Muscle layer of colon (tissue), 2 donors: ENCODE results near the gene PYM1.
"Not testable (repeated sequence)": the region's sequence is repeated elsewhere in the genome, so short reads cannot be mapped to it uniquely, and the experiment has no call there.

Source experiments
- H3K27ac ChIP-seq: one replicate; pipeline ENCODE4 v1.7.0; 2013; ENCODE audit warnings: low read depth, mild to moderate bottlenecking, low read length, moderate library complexity
- H3K27me3 ChIP-seq, 2 donors: one replicate each; pipeline ENCODE4 v1.7.0; 2013; ENCODE audit warnings: low read length in 2 of 2, mild to moderate bottlenecking in 2 of 2; ENCODE audit not compliant: insufficient read depth in 2 of 2, control insufficient read depth in 1 of 2
- H3K36me3 ChIP-seq: one replicate; pipeline ENCODE4 v1.7.0; 2013; ENCODE audit warnings: mild to moderate bottlenecking, low read length; ENCODE audit not compliant: insufficient read depth
- H3K4me1 ChIP-seq: one replicate; pipeline ENCODE4 v1.7.0; 2013; ENCODE audit warnings: mild to moderate bottlenecking, low read length; ENCODE audit not compliant: insufficient read depth
- H3K4me3 ChIP-seq, 2 donors: one replicate each; pipeline ENCODE4 v1.7.0; 2013; ENCODE audit warnings: low read length in 2 of 2, low read depth in 1 of 2, mild to moderate bottlenecking in 1 of 2, moderate library complexity in 1 of 2
- H3K9ac ChIP-seq: one replicate; pipeline ENCODE4 v1.7.0; 2013; ENCODE audit warnings: low read length
- H3K9me3 ChIP-seq: one replicate; pipeline ENCODE4 v1.7.0; 2013; ENCODE audit warnings: mild to moderate bottlenecking, low read length
- donor health status: abdominal sarcoma.
- donor health status: Adenocarcinoma of cecum.

The PYM1 gene

DNA sequence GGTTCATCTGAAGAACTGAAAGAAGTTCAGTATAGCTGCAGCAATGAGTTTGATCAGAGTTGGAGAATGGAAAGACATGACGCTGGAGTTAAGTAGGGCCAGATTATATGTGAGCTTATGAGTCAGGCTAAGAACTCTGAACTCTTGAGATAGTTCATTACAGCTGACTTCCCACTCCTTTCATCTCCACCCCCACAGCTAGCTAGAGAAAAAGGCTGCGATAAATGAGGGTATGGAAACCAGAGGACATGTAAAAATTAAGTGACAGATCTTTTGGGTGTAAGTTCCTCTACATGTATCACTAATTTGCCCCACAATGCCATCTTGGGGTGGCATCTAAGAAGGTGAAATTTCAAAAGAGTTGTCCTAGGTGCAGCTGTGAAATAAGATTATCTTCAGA, 28.6 kb downstream of the PYM1 start:
- Histone ChIP-seq H3K27ac (no peak overlapping the region), H3K9ac (no peak overlapping the region), H3K27me3 (no peaks in the 10 kb centered on the region), H3K36me3 (peaks cover 6% of the 10 kb centered on the region), H3K4me1 (no peaks in the 10 kb centered on the region), H3K9me3 (no peaks in the 10 kb centered on the region), H3K4me3 (no peak overlapping the region)

DNA sequence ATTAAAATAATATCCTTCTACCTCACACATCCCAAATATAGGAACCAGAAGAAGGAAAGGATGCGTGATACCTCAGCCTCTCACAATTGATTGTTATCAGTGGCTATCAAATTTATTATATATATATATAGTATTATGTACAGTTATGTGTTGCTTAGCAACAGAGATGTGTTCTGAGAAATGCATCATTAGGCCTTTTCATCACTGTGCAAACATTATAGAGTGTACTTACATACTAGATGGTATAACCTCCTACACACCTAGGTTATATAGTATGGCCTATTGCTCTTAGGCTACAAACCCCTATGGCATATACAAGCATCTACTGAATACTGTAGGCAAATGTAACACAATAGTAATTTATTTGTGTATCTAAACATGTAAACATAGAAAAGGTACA, 34.0 kb downstream of the PYM1 start:
- no peaks in the 10 kb centered on the region for H3K27me3 ChIP-seq
- no peaks in the 10 kb centered on the region for H3K9me3 ChIP-seq
- H3K27ac ChIP-seq = no peak overlapping the region
- H3K4me3 ChIP-seq = no peak overlapping the region
- H3K36me3 ChIP-seq = no peaks in the 10 kb centered on the region
- no peak overlapping the region for H3K9ac ChIP-seq
- no peaks in the 10 kb centered on the region for H3K4me1 ChIP-seq

DNA sequence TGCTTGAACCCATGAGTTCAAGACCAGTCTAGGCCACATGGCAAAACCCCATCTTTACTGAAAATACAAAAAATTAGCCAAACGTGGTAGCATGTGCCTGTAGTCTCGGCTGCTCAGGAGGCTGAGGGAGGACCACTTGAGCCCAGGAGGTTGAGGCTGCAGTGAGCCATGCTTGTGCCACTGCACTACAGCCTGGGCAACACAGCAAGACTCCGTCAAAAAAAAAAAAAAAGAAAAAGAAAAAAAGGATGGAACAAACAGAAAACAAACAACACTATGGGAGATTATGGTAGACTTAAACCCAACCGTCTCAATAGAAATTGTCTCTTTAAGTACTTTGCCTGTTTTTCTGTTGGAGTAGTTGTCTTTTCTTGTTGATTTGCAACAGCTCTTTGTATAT, 36.4 kb downstream of the PYM1 start:
- H3K36me3 ChIP-seq = no peaks in the 10 kb centered on the region
- H3K27me3 ChIP-seq = no peaks in the 10 kb centered on the region
- no peaks in the 10 kb centered on the region for H3K4me1 ChIP-seq
- no peak overlapping the region for H3K4me3 ChIP-seq
- no peak overlapping the region for H3K27ac ChIP-seq
- no peaks in the 10 kb centered on the region for H3K9me3 ChIP-seq
- H3K9ac ChIP-seq = no peak overlapping the region

DNA sequence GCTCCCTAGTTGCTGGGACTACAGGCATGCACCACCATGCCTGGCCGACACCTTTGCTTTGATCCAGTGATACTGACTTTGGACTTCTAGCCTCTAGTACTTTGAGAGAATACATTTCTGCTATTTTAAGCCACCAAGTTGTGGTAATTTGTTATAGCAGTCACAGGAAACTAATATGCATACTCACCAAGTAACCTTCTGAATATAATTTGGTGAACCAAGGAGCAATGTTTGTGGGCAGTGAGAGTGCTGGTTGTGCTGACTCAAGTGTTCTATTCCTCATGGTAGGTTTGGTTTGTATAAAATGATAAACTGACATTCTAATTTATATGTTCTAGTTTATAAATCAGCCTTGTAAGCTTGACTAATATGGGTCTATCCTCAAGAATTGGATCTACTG, 42.6 kb downstream of the PYM1 start:
- no peaks in the 10 kb centered on the region for H3K9me3 ChIP-seq
- H3K36me3 ChIP-seq = no peaks in the 10 kb centered on the region
- no peak overlapping the region for H3K27ac ChIP-seq
- no peaks in the 10 kb centered on the region for H3K4me1 ChIP-seq
- H3K9ac ChIP-seq = no peak overlapping the region
- H3K27me3 ChIP-seq = no peaks in the 10 kb centered on the region
- no peak overlapping the region for H3K4me3 ChIP-seq

DNA sequence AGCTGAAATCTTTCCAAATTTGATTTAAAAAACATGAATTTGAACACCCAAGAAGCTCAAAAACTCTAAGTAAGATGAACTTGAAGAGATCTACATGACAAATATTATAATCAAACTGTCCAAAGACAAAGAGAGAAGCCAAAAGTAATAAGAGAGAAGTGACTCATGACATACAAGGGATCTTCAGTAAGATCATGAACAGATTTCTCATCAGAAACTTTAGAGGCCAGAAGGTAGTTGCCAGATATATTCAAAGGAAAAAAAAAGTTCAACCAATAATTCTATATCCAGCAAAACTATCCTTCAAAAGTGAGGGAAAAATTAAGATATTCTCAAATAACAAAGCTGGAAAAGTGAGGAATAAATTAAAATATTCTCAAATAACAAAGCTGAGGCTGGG, 49.9 kb downstream of the PYM1 start:
- H3K36me3 ChIP-seq = no peaks in the 10 kb centered on the region
- no peaks in the 10 kb centered on the region for H3K9me3 ChIP-seq
- no peaks in the 10 kb centered on the region for H3K27me3 ChIP-seq
- H3K9ac ChIP-seq = no peak overlapping the region
- H3K4me3 ChIP-seq = no peak overlapping the region
- no peak overlapping the region for H3K27ac ChIP-seq
- H3K4me1 ChIP-seq = no peaks in the 10 kb centered on the region

DNA sequence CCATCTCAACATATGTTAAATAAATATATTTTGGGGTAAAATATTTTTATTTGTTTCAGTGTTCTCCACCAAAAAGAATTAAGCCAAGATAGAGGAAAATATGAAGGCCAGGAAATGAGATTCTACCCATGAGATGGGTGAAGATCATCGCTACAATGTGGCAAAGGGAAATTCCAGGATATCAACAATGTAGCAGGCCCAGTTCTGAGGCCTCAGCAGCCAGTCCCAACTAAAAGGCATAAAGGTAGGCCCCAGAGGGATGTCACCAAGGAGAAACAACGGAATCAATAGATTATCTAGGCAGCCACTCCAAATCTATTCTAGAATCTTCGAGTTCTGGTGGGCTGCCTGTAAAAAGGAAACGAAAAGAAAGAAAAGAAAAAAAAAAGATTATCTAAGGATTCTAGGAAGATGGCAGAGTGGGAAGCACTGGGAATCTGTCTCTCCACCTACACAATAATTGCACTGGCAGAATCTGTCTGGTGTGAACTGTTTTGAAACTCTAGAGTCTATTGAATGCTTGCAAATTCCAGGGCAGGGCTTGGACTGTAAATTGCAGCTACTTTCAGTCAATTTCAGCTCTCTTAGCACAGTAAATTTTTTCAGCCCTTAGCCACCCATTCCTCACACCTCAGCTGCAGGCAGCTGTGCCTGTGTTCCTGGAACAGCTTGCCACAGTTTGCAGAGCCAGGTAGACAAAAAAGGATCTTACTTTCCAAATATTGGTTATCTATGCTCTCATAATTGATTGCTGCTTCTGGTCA, 51.8 kb downstream of the PYM1 start:
- Histone ChIP-seq H3K4me3 (no peak overlapping the region), H3K9me3 (no peaks in the 10 kb centered on the region), H3K4me1 (no peaks in the 10 kb centered on the region), H3K27me3 (no peaks in the 10 kb centered on the region), H3K36me3 (no peaks in the 10 kb centered on the region), H3K9ac (no peak overlapping the region), H3K27ac (no peak overlapping the region)

DNA sequence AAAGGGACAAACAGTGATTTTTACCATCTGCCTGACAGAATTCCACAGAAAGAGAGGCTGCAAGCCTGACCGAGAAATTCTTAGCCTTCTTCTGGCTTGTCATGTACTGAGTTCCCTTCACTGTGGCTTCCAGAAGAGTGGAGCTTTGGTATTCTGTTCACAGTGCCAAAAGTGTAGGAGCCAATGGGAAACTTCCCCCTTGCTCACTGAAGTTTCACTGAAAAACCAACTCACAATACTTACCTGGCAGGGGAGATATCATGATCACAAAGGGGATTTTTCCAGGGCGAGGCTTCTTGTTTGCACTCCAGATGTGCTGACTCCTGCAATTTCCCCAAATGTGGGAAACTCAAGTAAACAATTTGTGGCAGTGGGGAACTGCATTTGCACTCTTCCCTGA, 53.3 kb downstream of the PYM1 start:
- H3K4me3 ChIP-seq = no peak overlapping the region
- no peaks in the 10 kb centered on the region for H3K27me3 ChIP-seq
- no peaks in the 10 kb centered on the region for H3K4me1 ChIP-seq
- no peaks in the 10 kb centered on the region for H3K36me3 ChIP-seq
- no peak overlapping the region for H3K27ac ChIP-seq
- H3K9ac ChIP-seq = no peak overlapping the region
- no peaks in the 10 kb centered on the region for H3K9me3 ChIP-seq

DNA sequence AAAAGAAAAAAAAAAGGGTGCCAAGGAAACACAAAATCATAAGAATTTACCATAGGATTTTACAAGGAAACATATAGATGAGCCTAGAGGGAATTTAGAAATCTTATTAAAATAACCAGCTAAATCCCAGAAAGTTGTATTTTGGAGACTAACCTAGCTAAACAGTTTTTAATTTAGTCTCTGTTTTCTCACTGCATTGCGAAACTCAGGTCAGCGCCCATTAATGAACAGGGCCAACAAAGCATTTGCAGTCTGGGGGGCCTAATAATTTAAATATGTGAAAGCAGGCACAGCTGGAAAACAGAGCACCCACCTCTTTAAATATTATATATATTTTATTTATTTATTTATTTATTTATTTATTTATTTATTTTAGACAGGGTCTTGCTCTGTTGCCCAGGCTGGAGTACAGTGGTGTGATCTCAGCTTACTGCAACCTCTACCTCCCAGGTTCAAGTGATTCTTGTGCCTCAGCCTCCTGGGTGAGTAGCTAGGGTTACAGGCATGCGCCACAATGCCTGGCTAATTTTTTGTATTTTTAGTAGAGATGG, 61.2 kb downstream of the PYM1 start:
- not testable (repeated sequence) for H3K27ac ChIP-seq, H3K27me3 ChIP-seq, H3K9ac ChIP-seq, H3K4me1 ChIP-seq, H3K36me3 ChIP-seq, H3K9me3 ChIP-seq, H3K4me3 ChIP-seq

DNA sequence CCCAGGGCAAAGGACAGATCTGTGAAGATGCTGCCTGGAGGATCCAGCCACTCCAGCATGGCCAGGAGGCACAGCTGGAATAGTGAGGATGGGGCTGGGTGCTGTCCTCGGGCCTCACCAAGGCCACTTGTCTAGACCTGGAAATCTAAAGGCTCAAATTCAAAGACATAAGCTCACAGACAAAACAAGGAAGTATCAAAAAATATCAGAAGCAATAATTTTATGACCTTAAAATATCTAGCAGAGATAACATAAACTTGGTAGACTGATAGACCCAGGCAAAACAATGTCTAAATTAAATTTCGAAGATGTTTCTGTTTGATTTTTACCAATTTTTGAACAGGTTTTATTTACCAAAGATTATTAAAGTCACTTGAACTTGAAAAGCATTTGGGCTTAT, 62.4 kb downstream of the PYM1 start:
- Histone ChIP-seq H3K4me3 (no peak overlapping the region), H3K9me3 (no peaks in the 10 kb centered on the region), H3K36me3 (no peaks in the 10 kb centered on the region), H3K9ac (no peak overlapping the region), H3K27me3 (no peaks in the 10 kb centered on the region), H3K4me1 (no peaks in the 10 kb centered on the region), H3K27ac (no peak overlapping the region)

DNA sequence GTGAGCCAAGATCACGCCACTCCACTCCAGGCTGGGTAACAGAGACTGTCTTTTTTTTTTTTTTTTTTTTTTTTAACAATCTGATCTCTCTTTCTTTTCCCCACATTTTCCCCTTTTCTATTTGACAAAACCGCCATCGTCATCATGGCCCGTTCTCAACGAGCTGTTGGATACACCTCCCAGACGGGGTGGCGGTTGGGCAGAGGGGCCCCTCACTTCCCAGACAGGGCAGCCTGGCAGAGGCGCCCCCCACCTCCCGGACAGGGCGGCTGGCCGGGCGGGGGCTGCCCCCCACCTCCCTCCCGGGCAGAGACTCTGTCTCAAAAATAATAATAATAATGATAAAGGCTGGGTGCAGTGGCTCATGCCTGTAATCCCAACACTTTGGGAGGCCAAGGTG, 64.8 kb downstream of the PYM1 start:
- not testable (repeated sequence) for H3K4me3 ChIP-seq, H3K36me3 ChIP-seq, H3K9me3 ChIP-seq, H3K27me3 ChIP-seq, H3K27ac ChIP-seq, H3K4me1 ChIP-seq, H3K9ac ChIP-seq

DNA sequence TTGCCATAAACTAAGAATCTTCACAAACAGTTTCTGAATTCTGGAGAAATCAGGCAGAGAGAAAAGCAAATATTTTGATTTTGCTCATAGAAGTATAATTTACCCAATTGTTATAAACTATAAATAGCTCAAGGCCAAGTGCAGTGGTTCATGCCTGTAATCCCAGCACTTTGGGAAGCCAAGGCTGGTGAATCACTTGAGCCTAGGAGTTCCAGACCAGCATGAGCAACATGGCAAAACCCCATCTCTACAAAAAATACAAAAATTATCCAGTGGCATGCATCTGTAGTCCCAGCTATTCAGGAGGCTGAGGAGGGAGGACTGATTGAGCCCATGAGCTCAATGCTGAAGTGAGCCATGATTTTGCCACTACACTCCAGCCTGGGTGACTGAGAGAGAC, 65.4 kb downstream of the PYM1 start:
- Histone ChIP-seq H3K4me1 (no peaks in the 10 kb centered on the region), H3K36me3 (no peaks in the 10 kb centered on the region), H3K27me3 (no peaks in the 10 kb centered on the region)

DNA sequence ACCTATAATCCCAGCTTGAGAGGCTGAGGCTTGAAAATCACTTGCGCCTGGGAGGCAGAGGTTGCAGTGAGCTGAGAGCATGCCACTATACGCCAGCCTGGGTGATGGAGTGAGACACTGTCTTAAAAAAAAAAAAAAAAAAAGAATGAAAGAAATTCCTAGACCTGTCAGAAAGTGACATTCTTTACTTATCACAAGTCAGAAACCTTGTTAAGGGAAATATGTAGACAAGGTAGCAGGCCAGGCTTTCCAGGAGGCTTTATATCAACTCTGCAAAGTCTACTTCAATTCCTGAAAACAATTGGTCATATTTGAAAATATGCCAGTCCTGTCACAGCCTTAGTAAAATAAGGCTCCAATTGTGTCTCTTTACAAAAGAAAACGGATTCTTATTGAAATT, 65.8 kb downstream of the PYM1 start:
- H3K9me3 ChIP-seq = no peaks in the 10 kb centered on the region
- H3K4me3 ChIP-seq = no peak overlapping the region
- H3K4me1 ChIP-seq = no peaks in the 10 kb centered on the region
- H3K27ac ChIP-seq = no peak overlapping the region
- H3K27me3 ChIP-seq = no peaks in the 10 kb centered on the region
- no peak overlapping the region for H3K9ac ChIP-seq
- H3K36me3 ChIP-seq = no peaks in the 10 kb centered on the region

More for the DNA sequence above, 65.4 kb downstream of the PYM1 start:
- no peak overlapping the region for H3K4me3 ChIP-seq
- H3K9ac ChIP-seq = no peak overlapping the region
- no peaks in the 10 kb centered on the region for H3K9me3 ChIP-seq
- H3K27ac ChIP-seq = no peak overlapping the region
